ENCODE data around the gene EFNA5.

GRCh38 chr5:107653685-107654084, 17.1 kb downstream of the EFNA5 start:
- TF ChIP-seq CTCF (conservative IDR thresholded peaks at IDR 0.05), result no peak
- no peak for TF ChIP-seq EZH2 (IDR thresholded peaks at IDR 0.05; ENCODE audit: low read depth)

Measured in PC-9 (cell line).